ENCODE results near the gene DMRT3.

DMRT3 gene

DNA sequence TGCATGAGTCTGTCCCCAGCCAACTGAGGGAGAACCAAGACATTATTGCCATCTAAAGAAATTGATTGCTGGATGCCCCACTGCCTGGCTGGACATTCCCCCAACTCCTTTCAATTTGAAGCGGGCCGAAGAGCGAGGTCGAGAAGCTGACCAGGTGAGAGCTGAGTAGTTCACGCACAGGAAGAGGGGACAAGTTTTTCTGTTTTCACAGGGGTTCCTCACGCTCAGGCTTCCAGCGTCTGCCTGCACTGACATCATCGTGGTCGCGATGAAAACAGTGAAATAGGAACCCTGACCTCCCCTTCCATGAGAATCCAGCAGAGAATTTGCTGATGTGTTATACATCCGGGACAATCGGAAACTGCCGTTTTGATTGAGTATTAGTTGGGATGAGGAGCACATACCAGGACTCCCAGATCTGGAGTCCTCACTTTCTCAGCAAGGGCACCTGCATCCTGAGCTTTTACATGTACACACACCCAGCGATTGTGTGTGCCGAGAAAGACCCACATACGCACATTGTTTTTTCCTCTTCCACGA, 3.1 kb upstream of the DMRT3 start:
- Histone ChIP-seq H3K4me3 (ENCODE audit: low read depth, low read length) (no peak overlapping the region), H3K27me3 (peaks cover 95% of the 10 kb centered on the region), H3K36me3 (no peaks in the 10 kb centered on the region), H3K4me1 (no peaks in the 10 kb centered on the region), H3K9me3 (no peaks in the 10 kb centered on the region; the same call in 1 of the 2 replicates)
- no peak for DNase-seq
- no peak for TF ChIP-seq CTCF (IDR thresholded peaks at IDR 0.05; ENCODE audit: low read depth, low read length)

DNA sequence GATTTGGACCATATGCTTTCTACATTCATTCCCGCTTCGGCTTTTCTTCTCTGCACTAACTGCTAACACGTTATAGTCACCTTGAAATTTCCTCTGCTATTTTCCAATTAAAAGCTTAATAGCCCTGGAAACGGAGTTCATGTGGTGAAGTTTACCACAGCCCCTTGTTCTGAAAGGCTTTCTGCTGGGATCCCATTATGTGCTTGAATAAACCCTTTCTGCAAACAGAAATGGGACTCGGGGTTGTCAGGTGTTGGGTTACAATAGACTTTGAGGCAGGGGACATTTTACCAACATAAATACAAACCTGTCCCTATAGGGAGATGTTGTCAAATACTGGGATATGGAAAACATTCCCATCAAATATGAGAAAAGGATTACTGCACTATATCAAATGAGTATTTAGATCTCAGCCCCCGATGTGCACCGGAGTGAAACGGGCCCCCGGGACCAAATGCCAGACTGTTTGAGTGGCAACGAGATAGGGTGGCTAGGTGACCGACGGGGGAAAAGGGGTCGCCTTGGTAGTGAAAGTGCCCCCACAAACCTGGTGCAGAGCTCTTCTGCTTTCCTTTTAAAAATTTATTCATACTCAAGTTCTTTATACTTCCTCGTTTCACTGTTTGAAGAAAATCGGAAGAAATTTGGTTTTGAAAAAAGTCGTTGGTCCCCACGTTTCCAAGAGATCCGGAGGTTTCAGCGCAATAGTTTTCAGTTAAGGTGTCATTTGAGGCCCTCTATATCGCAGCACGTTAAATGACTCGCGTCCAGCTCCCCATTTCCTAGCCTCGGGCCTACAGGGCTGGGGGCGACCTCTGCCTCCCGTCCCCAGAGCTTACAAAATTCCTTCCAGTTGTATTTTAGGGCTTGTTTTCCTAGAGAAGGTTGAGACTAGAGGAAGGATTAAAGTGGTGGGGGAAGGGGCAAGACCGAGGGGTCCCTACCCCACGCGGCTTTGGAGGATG, 2.1 kb upstream of the DMRT3 start:
- Histone ChIP-seq H3K9me3 (no peaks in the 10 kb centered on the region; the same call in 1 of the 2 replicates), H3K27me3 (peaks cover 95% of the 10 kb centered on the region), H3K4me1 (no peaks in the 10 kb centered on the region), H3K4me3 (ENCODE audit: low read depth, low read length) (no peak overlapping the region), H3K36me3 (no peaks in the 10 kb centered on the region)
- no peak for DNase-seq
- TF ChIP-seq CTCF (IDR thresholded peaks at IDR 0.05; ENCODE audit: low read depth, low read length): no peak

GRCh38 chr9:974996-975739, 1.3 kb upstream of the DMRT3 start:
- DNase-seq: no peak
- peaks cover 90% of the 10 kb centered on the region for H3K27me3 ChIP-seq
- H3K9me3 ChIP-seq: no peaks in the 10 kb centered on the region; the same call in 1 of the 2 replicates
- no peaks in the 10 kb centered on the region for H3K36me3 ChIP-seq
- H3K4me1 ChIP-seq: no peaks in the 10 kb centered on the region
- no peak overlapping the region for H3K4me3 ChIP-seq (ENCODE audit: low read depth, low read length)
- TF ChIP-seq CTCF (IDR thresholded peaks at IDR 0.05; ENCODE audit: low read depth, low read length): no peak

DNA sequence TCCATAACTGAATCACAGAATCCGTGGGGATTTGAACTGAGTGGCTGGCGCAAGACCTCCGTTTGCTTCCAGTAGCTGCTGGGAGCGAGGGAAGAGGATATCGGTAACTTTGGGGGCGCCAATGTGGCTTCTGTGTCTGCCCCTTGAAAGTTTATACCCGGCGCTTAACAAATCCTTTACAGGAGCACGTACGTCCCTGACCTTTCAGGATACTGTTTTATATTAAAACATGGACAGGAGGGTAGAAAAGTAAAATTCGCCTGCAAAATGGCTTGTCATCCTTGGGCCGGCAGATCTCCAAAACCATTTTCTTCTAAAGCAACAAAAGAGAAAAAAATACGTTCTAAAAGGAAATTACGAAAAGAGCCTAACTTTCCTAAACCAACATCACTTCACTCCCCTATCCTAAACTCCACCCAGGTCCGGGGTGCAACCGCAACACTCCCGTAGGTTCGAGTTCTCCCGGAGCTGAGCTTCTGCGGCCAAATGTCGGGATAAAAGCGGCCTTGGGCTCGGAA, 656 bp upstream of the DMRT3 start:
- no peak for DNase-seq
- Histone ChIP-seq H3K4me3 (ENCODE audit: low read depth, low read length) (no peak overlapping the region), H3K4me1 (no peaks in the 10 kb centered on the region), H3K9me3 (no peaks in the 10 kb centered on the region; the same call in 1 of the 2 replicates), H3K27me3 (peaks cover 84% of the 10 kb centered on the region), H3K36me3 (no peaks in the 10 kb centered on the region)
- TF ChIP-seq CTCF (IDR thresholded peaks at IDR 0.05; ENCODE audit: low read depth, low read length): no peak

DNA sequence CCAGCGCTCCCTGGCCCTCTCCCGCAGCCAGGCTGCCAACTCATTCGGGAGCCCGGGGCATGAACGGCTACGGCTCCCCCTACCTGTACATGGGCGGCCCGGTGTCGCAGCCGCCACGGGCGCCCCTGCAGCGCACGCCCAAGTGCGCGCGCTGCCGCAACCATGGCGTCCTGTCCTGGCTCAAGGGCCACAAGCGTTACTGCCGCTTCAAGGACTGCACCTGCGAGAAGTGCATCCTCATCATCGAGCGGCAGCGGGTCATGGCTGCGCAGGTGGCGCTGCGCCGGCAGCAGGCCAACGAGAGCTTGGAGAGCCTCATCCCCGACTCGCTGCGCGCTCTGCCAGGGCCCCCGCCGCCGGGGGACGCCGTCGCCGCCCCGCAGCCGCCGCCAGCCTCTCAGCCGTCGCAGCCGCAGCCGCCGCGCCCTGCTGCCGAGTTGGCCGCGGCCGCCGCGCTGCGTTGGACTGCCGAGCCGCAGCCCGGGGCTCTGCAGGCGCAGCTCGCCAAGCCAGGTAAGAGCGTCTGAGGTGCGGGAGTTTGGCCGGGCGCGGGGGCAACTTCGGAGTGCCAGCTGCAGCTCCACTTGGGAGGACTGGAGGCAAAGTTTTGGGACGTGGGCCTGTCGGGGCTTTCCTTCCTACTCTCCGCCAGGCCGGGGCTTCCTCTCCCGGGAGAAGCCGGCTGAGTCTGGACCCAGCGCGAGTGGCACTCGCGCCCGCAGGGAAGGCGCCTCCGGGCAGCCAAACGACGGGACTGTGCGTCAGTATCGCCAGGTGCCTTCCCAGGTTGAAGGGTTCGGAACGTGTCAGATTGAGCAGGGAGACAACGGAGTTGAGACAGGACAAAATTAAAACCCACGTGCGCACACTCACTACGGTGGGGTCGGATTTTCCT, 735 bp downstream of the DMRT3 start:
- Histone ChIP-seq H3K27me3 (peaks cover 85% of the 10 kb centered on the region), H3K4me3 (ENCODE audit: low read depth, low read length) (no peak overlapping the region), H3K36me3 (no peaks in the 10 kb centered on the region), H3K4me1 (no peaks in the 10 kb centered on the region), H3K9me3 (no peaks in the 10 kb centered on the region)
- no peak for TF ChIP-seq CTCF (IDR thresholded peaks at IDR 0.05; ENCODE audit: low read depth, low read length)
- no peak for DNase-seq

All from BE2C (cell line).